ENCODE results near the gene HMCN1. TPM values are rescaled to one million over a fixed set of nuclear protein-coding genes. Genes with fewer than 3 reads are reported as not detected.

The HMCN1 gene
- total RNA-seq, 2 experiments from 2014 or later: under 0.01 TPM; not detected in 1

GRCh38 chr1:186236921-186237320 is 502.7 kb downstream of the HMCN1 start:
- ChIA-PET POLR2A (no interaction called here), CTCF (no interaction called here)
- no peaks in the 10 kb centered on the region for H3K9me3 Mint-ChIP-seq
- H3K4me1 Mint-ChIP-seq: no peaks in the 10 kb centered on the region
- H3K27ac Mint-ChIP-seq: no peak overlapping the region
- no peaks in the 10 kb centered on the region for H3K27me3 Mint-ChIP-seq
- H3K4me3 Mint-ChIP-seq: no peak overlapping the region
- no peak for DNase-seq
- no peaks in the 10 kb centered on the region for H3K36me3 Mint-ChIP-seq (ENCODE audit: low read depth)

GRCh38 chr1:186239171-186239570 is 505.0 kb downstream of the HMCN1 start:
- Mint-ChIP-seq H3K27me3 (no peaks in the 10 kb centered on the region), H3K36me3 (ENCODE audit: low read depth) (no peaks in the 10 kb centered on the region), H3K9me3 (no peaks in the 10 kb centered on the region), H3K27ac (no peak overlapping the region), H3K4me1 (no peaks in the 10 kb centered on the region), H3K4me3 (no peak overlapping the region)
- ChIA-PET POLR2A (no interaction called here), CTCF (no interaction called here)
- DNase-seq: no peak

GRCh38 chr1:186240436-186240835 is 506.2 kb downstream of the HMCN1 start:
- ChIA-PET POLR2A (no interaction called here), CTCF (no interaction called here)
- DNase-seq: no peak
- H3K4me3 Mint-ChIP-seq: no peak overlapping the region
- H3K4me1 Mint-ChIP-seq: no peaks in the 10 kb centered on the region
- H3K27ac Mint-ChIP-seq: no peak overlapping the region
- no peaks in the 10 kb centered on the region for H3K36me3 Mint-ChIP-seq (ENCODE audit: low read depth)
- H3K9me3 Mint-ChIP-seq: no peaks in the 10 kb centered on the region
- no peaks in the 10 kb centered on the region for H3K27me3 Mint-ChIP-seq
